Testis (tissue), 2 donors: ENCODE measurements around the gene PLSCR1.

Source experiments
- CTCF ChIP-seq, 3 experiments: fragments of 450-650 bp in 2 of 3; fragments of 200-600 bp in 1 of 3; sonication (generic) in 1 of 3; IDR thresholded peaks; one replicate each; pipeline ENCODE4 v1.5.1; 2016 to 2019; ENCODE audit warnings: antibody characterized with exemption in 3 of 3, mild to moderate bottlenecking in 2 of 3, moderate library complexity in 1 of 3
- POLR2A ChIP-seq: fragments of 450-650 bp; IDR thresholded peaks from one replicate; pipeline ENCODE4 v1.6.1; 2017; ENCODE audit warnings: antibody characterized with exemption, mild to moderate bottlenecking, moderate library complexity

- TF ChIP-seq CTCF (IDR thresholded peaks at IDR 0.05) (no peak), POLR2A (no peak)
Observed at GRCh38 chr3:146476094-146476740, 68.2 kb downstream of the PLSCR1 start.
